GM12878 (cell line): ENCODE data around the gene CATSPERD. TPM values are rescaled to one million over a fixed set of nuclear protein-coding genes. Genes with fewer than 3 reads are reported as not detected.
A peak's percentile ranks its signal among the peaks of the same experiment; 100 is the strongest.

ENCODE experiments used
- CBFB ChIP-seq: IDR thresholded peaks from 2 replicates; pipeline ENCODE4 v1.6.1; 2016; ENCODE audit warnings: antibody characterized with exemption, low read depth
- ELK1 ChIP-seq: IDR thresholded peaks from 2 replicates; pipeline ENCODE4 v1.6.1; 2012; ENCODE audit warnings: low read depth, low read length, improper control_type of control experiment
- ETV6 ChIP-seq, 2 experiments: fragments of 450-650 bp in 1 of 2; IDR thresholded peaks in 1 of 2; conservative IDR thresholded peaks in 1 of 2; 2 replicates each; pipeline ENCODE4 v1.6.1; 2014; ENCODE audit warnings: antibody characterized with exemption in 1 of 2, borderline replicate concordance in 1 of 2, low read depth in 1 of 2, mild to moderate bottlenecking in 1 of 2, moderate library complexity in 1 of 2
- FOXM1 ChIP-seq: IDR thresholded peaks from 2 replicates; pipeline ENCODE4 v1.6.1; 2012; ENCODE audit warnings: low read depth, mild to moderate bottlenecking, inconsistent platforms, low read length, moderate library complexity
- RFX5 ChIP-seq: IDR thresholded peaks from 2 replicates; pipeline ENCODE4 v1.6.1; 2011; ENCODE audit warnings: low read depth, low read length, improper control_type of control experiment
- SMAD1 ChIP-seq: fragments of 450-650 bp; IDR thresholded peaks from 2 replicates; pipeline ENCODE4 v1.6.1; 2018; ENCODE audit warnings: mild to moderate bottlenecking, low read depth; ENCODE audit not compliant: partially characterized antibody
- SMC3 ChIP-seq: IDR thresholded peaks from 2 replicates; pipeline ENCODE4 v1.6.1; 2011; ENCODE audit warnings: low read length, improper control_type of control experiment, borderline replicate concordance
- TAF1 ChIP-seq: IDR thresholded peaks from 2 replicates; pipeline ENCODE4 v1.6.1; 2011; ENCODE audit warnings: mild to moderate bottlenecking, low read depth, low read length, borderline replicate concordance
- YBX1 ChIP-seq: fragments of 450-650 bp; IDR thresholded peaks from 2 replicates; pipeline ENCODE4 v1.6.1; 2016; ENCODE audit warnings: antibody characterized with exemption
- ZNF622 ChIP-seq: fragments of 450-650 bp; IDR thresholded peaks from 2 replicates; pipeline ENCODE4 v1.6.1; 2017; ENCODE audit warnings: mild to moderate bottlenecking, inconsistent platforms
- polyA plus RNA-seq, 11 experiments: library from polyadenylated mRNA; depleted of rRNA in 4 of 11; unstranded in 6 of 11; stranded (reverse) in 5 of 11; fragments of >200 nt; fragmentation: Nextera tagmentation in 4 of 11; fragmentation: Illumina TruSeq in 1 of 11; extraction: Ambion mirVana in 4 of 11; extraction: Trizol in 1 of 11; gene quantifications; 1 replicate in 1 of 11; 2 replicates in 10 of 11; pipeline versions ENCODE4 v1.2.1 to v1.2.3, GENCODE V29; 2011 to 2016; ENCODE audit warnings: inconsistent platforms in 2 of 11, missing spikeins in 2 of 11, low read depth in 1 of 11
- total RNA-seq, 4 experiments: library from RNA; depleted of rRNA in 3 of 4; stranded (reverse); fragments of >200 nt in 3 of 4; fragmentation: Illumina TruSeq in 1 of 4; extraction: Trizol in 1 of 4; gene quantifications; 2 replicates each; pipeline versions ENCODE4 v1.2.1 to v1.2.3, GENCODE V29; 2013 to 2021

Gene CATSPERD
- total and polyA plus RNA-seq, 10 of the 15 experiments (the other 5 are each of a cell fraction or from before 2014, with no cell fraction given), result 0.02 to 0.38 (median 0.11) TPM; not detected in 5

- no peak for TF ChIP-seq FOXM1
- TF ChIP-seq ELK1, result 0 out of 2 replicates have a peak, but pooled peaks have one; percentile 50
- peak; percentile 99 for TF ChIP-seq TAF1
- TF ChIP-seq SMC3, result peak; percentile 27; the same call in 1 of the 2 replicates
- peak; percentile 94 for TF ChIP-seq CBFB
- peak; percentile 61 for TF ChIP-seq SMAD1
- no peak for TF ChIP-seq ZNF622
- 0 out of 2 replicates have a peak, but pooled peaks have one; percentile 40 for TF ChIP-seq RFX5
- TF ChIP-seq YBX1, result no peak
- TF ChIP-seq ETV6 (conservative IDR thresholded peaks at IDR 0.05 in 1 of 2, IDR thresholded peaks at IDR 0.05 in 1 of 2; ENCODE audit: borderline replicate concordance in 1 of 2, low read depth in 1 of 2), result peak in 1 of 2 experiments; percentile 35; a peak in 1 of 4 replicates
Measured at GRCh38 chr19:5690125-5690954, 30.1 kb upstream of the CATSPERD start, which contains the start of gene RPL36 (continued).
